Natural killer cell (primary cell): ENCODE results near the gene TENT4B. TPM values are rescaled to one million over a fixed set of nuclear protein-coding genes. Genes with fewer than 3 reads are reported as not detected.

Experiments
- ATAC-seq, 3 donors: fragments of 150-1000 bp in 2 of 3; fragments of 200-7000 bp in 1 of 3; cut with Tn5 transposase; 1 replicate in 1 of 3; 2 replicates in 2 of 3; pipeline ENCODE4 v1.10.0; 2021; ENCODE audit warnings: mild to moderate bottlenecking in 2 of 3, moderate library complexity in 2 of 3
- DNase-seq, 2 donors: peaks; one replicate each; pipeline versions ENCODE4 v3.0.0 to v3.0.0-alpha.2; 2013 to 2021; ENCODE audit warnings: mixed read lengths in 1 of 2
- H3K27ac ChIP-seq: one replicate; pipeline ENCODE4 v1.5.1; 2013; ENCODE audit warnings: mild to moderate bottlenecking, low read length
- H3K27me3 ChIP-seq: one replicate; pipeline ENCODE4 v1.6.1; 2013; ENCODE audit warnings: low read length; ENCODE audit not compliant: control insufficient read depth, insufficient read depth
- H3K36me3 ChIP-seq: one replicate; pipeline ENCODE4 v1.6.1; 2013; ENCODE audit warnings: low read length; ENCODE audit not compliant: control insufficient read depth, insufficient read depth
- H3K4me1 ChIP-seq: one replicate; pipeline ENCODE4 v1.6.1; 2013; ENCODE audit warnings: low read length; ENCODE audit not compliant: control insufficient read depth, insufficient read depth
- H3K4me3 ChIP-seq: one replicate; pipeline ENCODE4 v1.5.1; 2013; ENCODE audit warnings: low read length
- H3K9me3 ChIP-seq: one replicate; pipeline ENCODE4 v1.6.1; 2013; ENCODE audit warnings: low read length; ENCODE audit not compliant: control insufficient read depth, insufficient read depth
- H3K27ac Mint-ChIP-seq, 2 donors: one replicate each; pipeline ENCODE4 v1.8.0; 2022; ENCODE audit warnings: mild to moderate bottlenecking in 2 of 2, mixed read lengths in 2 of 2, moderate library complexity in 1 of 2
- H3K27me3 Mint-ChIP-seq, 2 donors: one replicate each; pipeline ENCODE4 v1.8.0; 2022; ENCODE audit warnings: low read depth in 2 of 2, mixed read lengths in 2 of 2
- H3K36me3 Mint-ChIP-seq: one replicate; pipeline ENCODE4 v1.8.0; 2022; ENCODE audit warnings: mixed read lengths
- H3K4me1 Mint-ChIP-seq, 2 donors: one replicate each; pipeline ENCODE4 v1.8.0; 2022; ENCODE audit warnings: mixed read lengths in 2 of 2
- H3K4me3 Mint-ChIP-seq: one replicate; pipeline ENCODE4 v1.8.0; 2022; ENCODE audit warnings: mild to moderate bottlenecking, moderate library complexity, mixed read lengths
- H3K9me3 Mint-ChIP-seq, 2 donors: one replicate each; pipeline ENCODE4 v1.8.0; 2022; ENCODE audit warnings: mixed read lengths in 2 of 2
- CTCF ChIP-seq: fragments of 200-600 bp; IDR thresholded peaks from one replicate; pipeline ENCODE4 v1.8.0; 2022; ENCODE audit warnings: antibody characterized with exemption
- WGBS: methylation state at CpG from one replicate; pipeline ENCODE4 v1.1.7; 2013; ENCODE audit warnings: missing lambda C conversion rate; ENCODE audit not compliant: insufficient coverage; 5-methylcytosine and 5-hydroxymethylcytosine counted together
- intact Hi-C: fragments of 100-400 bp; cut with micrococcal nuclease; formaldehyde crosslinking; loops from one replicate; pipeline ENCODE4 v1.14.2; 2022
- total RNA-seq, 4 donors: library from RNA; stranded (reverse); fragments of 120-200 nt in 1 of 4; gene quantifications; one replicate each; pipeline versions ENCODE4 v1.2.3 to v1.2.4, GENCODE V29; 2013 to 2022

Gene TENT4B
- total RNA-seq, 3 donors from 2014 or later (not counting 1 experiment from before 2014, with no cell fraction given): 37.5 to 48.7 (median 44.4) TPM

- no peaks in the 10 kb centered on the region for H3K36me3 Mint-ChIP-seq
- no peak for TF ChIP-seq CTCF
- intact Hi-C loops: loop anchor here (1.0 to 5.0 kb wide), 5 partner anchors 8 to 109 kb away; no protein-coding TSS in a partner anchor
- peak; percentile 82 to 87 for DNase-seq
- peaks cover 3% of the 10 kb centered on the region for H3K36me3 ChIP-seq
- no peaks in the 10 kb centered on the region for H3K27me3 ChIP-seq
- peak within 1 kb of the TSS; percentile 75 for H3K4me3 ChIP-seq
- no peaks in the 10 kb centered on the region for H3K27me3 Mint-ChIP-seq
- H3K27ac ChIP-seq: peak within 1 kb of the TSS; percentile 72
- H3K9me3 Mint-ChIP-seq: no peaks in the 10 kb centered on the region
- under 1% methylated on average over 25 of the region's 25 CpGs for WGBS
- ATAC-seq: peak; percentile 79 to 86 (median 85)
- peaks cover 87% of the 10 kb centered on the region for H3K4me1 ChIP-seq
- peak within 1 kb of the TSS; percentile 91 to 99 for H3K27ac Mint-ChIP-seq
- peak within 1 kb of the TSS; percentile 88 for H3K4me3 Mint-ChIP-seq
- peaks cover 86 to 95% of the 10 kb centered on the region in 2 donors for H3K4me1 Mint-ChIP-seq
- no peaks in the 10 kb centered on the region for H3K9me3 ChIP-seq
Observed at GRCh38 chr16:50266337-50267091, 113.4 kb downstream of the TENT4B start, which contains the start of gene ADCY7. TSS of gene ADCY7 (plus strand) at chr16:50266551. CDS start at chr16:50288180, 21,629 bp downstream.

GRCh38 chr16:50267151-50267631, 114.1 kb downstream of the TENT4B start:
- ATAC-seq (peak in 2 of 3 donors; percentile 2 to 13), DNase-seq (no peak)
- Histone ChIP-seq H3K36me3 (peaks cover 10% of the 10 kb centered on the region), H3K9me3 (no peaks in the 10 kb centered on the region), H3K4me3 (peak overlapping the region; percentile 75), H3K27ac (peak overlapping the region; percentile 72), H3K4me1 (peaks cover 87% of the 10 kb centered on the region), H3K27me3 (no peaks in the 10 kb centered on the region)
- TF ChIP-seq CTCF: no peak
- Mint-ChIP-seq H3K27ac (peak overlapping the region; percentile 91 to 99), H3K4me1 (peaks cover 82 to 95% of the 10 kb centered on the region in 2 donors), H3K9me3 (no peaks in the 10 kb centered on the region), H3K4me3 (peak overlapping the region; percentile 88), H3K36me3 (no peaks in the 10 kb centered on the region), H3K27me3 (no peaks in the 10 kb centered on the region)
- 26% methylated on average over 6 of the region's 8 CpGs for WGBS
- intact Hi-C loops: loop anchor here (5.0 kb wide), 3 partner anchors 50 to 110 kb away; no protein-coding TSS in a partner anchor

- no peaks in the 10 kb centered on the region for H3K9me3 Mint-ChIP-seq
- WGBS: under 1% methylated on average over 3 of the region's 3 CpGs
- intact Hi-C loops: loop anchor here (5.0 kb wide), 3 partner anchors 50 to 110 kb away; no protein-coding TSS in a partner anchor
- H3K27me3 Mint-ChIP-seq: no peaks in the 10 kb centered on the region
- peak overlapping the region; percentile 88 for H3K4me3 Mint-ChIP-seq
- Histone ChIP-seq H3K27ac (peak overlapping the region; percentile 72), H3K4me3 (peak overlapping the region; percentile 75), H3K27me3 (no peaks in the 10 kb centered on the region), H3K36me3 (peaks cover 12% of the 10 kb centered on the region), H3K9me3 (no peaks in the 10 kb centered on the region), H3K4me1 (peaks cover 87% of the 10 kb centered on the region)
- H3K4me1 Mint-ChIP-seq: peaks cover 82 to 95% of the 10 kb centered on the region in 2 donors
- no peak for TF ChIP-seq CTCF
- peak; percentile 28 to 60 (median 37) for ATAC-seq
- DNase-seq: peak in 1 of 2 donors; percentile 70
- H3K36me3 Mint-ChIP-seq: no peaks in the 10 kb centered on the region
- H3K27ac Mint-ChIP-seq: peak overlapping the region; percentile 91 to 99
Observed at GRCh38 chr16:50267651-50268050, 114.5 kb downstream of the TENT4B start.
